NCI-H446 (cell line): ENCODE data around the gene LZTS2.

Experiments used
- DNase-seq, 2 experiments: peaks; one replicate each; lab custom pipeline; 2025; lab: John Stamatoyannopoulos, UW

The LZTS2 gene

GRCh38 chr10:100978121-100978900 lies 21.3 kb upstream of the LZTS2 start:
- no peak for DNase-seq

- DNase-seq = no peak
Observed at GRCh38 chr10:100978901-100979195, 20.8 kb upstream of the LZTS2 start.

GRCh38 chr10:100979791-100980272 lies 19.8 kb upstream of the LZTS2 start:
- DNase-seq = no peak

- no peak for DNase-seq
Observed at GRCh38 chr10:100980311-100980710, 19.3 kb upstream of the LZTS2 start.

- DNase-seq = no peak
Observed at GRCh38 chr10:100980711-100981110, 18.9 kb upstream of the LZTS2 start.

- DNase-seq = no peak
Observed at GRCh38 chr10:100981178-100981772, 18.3 kb upstream of the LZTS2 start.

- DNase-seq = no peak
Observed at GRCh38 chr10:100982916-100983830, 16.4 kb upstream of the LZTS2 start.

GRCh38 chr10:100983868-100984671 lies 15.5 kb upstream of the LZTS2 start:
- DNase-seq = no peak

GRCh38 chr10:100984672-100985177 lies 14.9 kb upstream of the LZTS2 start:
- DNase-seq = no peak

GRCh38 chr10:100985336-100985735 lies 14.3 kb upstream of the LZTS2 start:
- DNase-seq = no peak

GRCh38 chr10:100986623-100986951 lies 13.0 kb upstream of the LZTS2 start:
- DNase-seq = no peak

GRCh38 chr10:100986952-100987684 lies 12.5 kb upstream of the LZTS2 start, which contains the start of the genes MRPL43 and TWNK:
Gene MRPL43, minus strand, starts transcription at chr10:100987497. Its CDS starts 54 bp downstream, at chr10:100987443.
Gene TWNK, plus strand, starts transcription at chr10:100987543. Its CDS starts 668 bp downstream, at chr10:100988211.
- peak; percentile 44 to 69 for DNase-seq

GRCh38 chr10:100987685-100988049 lies 11.9 kb upstream of the LZTS2 start:
- DNase-seq = no peak

GRCh38 chr10:100988166-100988565 lies 11.4 kb upstream of the LZTS2 start:
- no peak for DNase-seq

- DNase-seq = no peak
Observed at GRCh38 chr10:100989088-100989487, 10.5 kb upstream of the LZTS2 start.

GRCh38 chr10:100993986-100994708 lies 5.5 kb upstream of the LZTS2 start:
- peak in 1 of 2 experiments; percentile 8 for DNase-seq

- DNase-seq = no peak
Observed at GRCh38 chr10:100995181-100995580, 4.4 kb upstream of the LZTS2 start.

- DNase-seq = no peak
Observed at GRCh38 chr10:100996678-100997359, 2.8 kb upstream of the LZTS2 start.

- peak in 1 of 2 experiments; percentile 52 for DNase-seq
Observed at GRCh38 chr10:100997360-100998182, 2.0 kb upstream of the LZTS2 start.
